Measurements from ENCODE around the gene WDHD1.

DNA sequence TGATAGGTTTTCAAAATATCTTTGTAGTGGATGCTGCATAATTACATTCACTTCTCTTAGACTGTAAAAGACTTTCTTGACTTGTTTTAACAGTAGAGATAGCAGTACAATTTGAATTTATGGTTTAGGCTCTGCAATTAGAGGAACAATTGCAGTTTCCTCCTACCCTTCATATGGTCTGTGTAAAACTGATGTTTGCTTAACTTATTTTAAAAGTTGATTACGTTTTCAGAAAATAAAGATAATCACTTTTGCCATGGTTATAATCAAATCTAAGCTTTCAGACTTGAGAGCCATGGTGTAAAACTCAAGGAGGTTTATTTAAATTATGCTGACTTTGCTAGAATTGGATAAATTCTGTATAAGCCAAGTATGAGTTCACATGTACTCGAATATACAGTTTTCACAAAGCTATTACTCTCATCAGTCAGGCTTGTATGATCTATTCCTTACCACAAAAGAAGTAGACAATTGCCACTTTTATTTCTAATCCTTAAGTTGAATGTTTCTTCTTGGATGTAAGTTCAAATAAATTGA lies 22.1 kb upstream of the WDHD1 start:
- TF ChIP-seq CTCF (IDR thresholded peaks at IDR 0.05; ENCODE audit: insufficient read depth, low read length, poor library complexity, severe bottlenecking) (no peak), EZH2phosphoT487 (conservative IDR thresholded peaks at IDR 0.05; ENCODE audit: low read length) (no peak)

Data from SU-DHL-6 (cell line).